MM.1S (cell line): ENCODE measurements around the gene IFI30.

Experiments used
- EZH2 ChIP-seq: fragments of 300-600 bp; sonication (generic); optimal IDR thresholded peaks from 2 replicates; pipeline ENCODE3; 2017; ENCODE audit warnings: low read depth, mild to moderate bottlenecking, antibody characterized with exemption, low read length, mixed read lengths
- EZH2phosphoT487 ChIP-seq: fragments of 300-600 bp; sonication (generic); IDR thresholded peaks from 2 replicates; pipeline ENCODE4 v1.6.1; 2018; ENCODE audit warnings: antibody characterized with exemption, low read length
- TF ChIP-seq, protein P1 (sequence below): fragments of 300-600 bp; sonication (generic); IDR thresholded peaks from 2 replicates; pipeline ENCODE4 v1.5.1; 2016; ENCODE audit warnings: antibody characterized with exemption, low read length, mixed read lengths

DNA sequence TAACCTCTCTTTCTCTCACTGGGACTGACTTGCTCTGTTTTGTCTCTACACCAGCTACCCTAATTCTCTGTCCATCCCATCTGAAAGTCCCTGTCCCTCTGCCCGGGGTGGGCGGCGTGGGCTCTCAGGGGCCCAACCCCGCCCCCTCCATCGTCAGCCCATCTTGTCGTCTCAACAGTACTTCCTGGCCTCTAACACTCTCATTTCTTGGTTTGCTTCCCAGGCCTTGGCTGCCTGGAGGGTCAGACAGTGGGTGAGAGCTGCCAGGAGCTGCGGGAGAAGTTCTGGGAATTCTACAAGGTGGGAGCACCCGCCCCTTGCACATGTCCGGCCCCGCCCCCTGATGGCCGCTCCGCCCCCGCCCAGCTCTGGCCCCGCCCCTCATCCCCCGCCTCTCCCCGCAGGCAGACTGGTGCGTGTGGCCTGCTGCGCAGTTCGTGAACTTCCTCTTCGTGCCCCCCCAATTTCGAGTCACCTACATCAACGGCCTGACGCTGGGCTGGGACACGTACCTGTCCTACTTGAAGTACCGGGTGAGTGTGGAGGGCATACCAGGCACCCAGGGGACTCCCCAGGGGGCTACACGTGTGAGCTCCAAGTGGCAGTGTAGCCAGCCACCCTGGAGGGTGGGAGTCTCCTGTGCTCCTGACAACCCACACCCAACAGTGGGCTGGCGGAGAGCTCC lies 21.1 kb downstream of the IFI30 start:
- TF ChIP-seq, protein P1, sequence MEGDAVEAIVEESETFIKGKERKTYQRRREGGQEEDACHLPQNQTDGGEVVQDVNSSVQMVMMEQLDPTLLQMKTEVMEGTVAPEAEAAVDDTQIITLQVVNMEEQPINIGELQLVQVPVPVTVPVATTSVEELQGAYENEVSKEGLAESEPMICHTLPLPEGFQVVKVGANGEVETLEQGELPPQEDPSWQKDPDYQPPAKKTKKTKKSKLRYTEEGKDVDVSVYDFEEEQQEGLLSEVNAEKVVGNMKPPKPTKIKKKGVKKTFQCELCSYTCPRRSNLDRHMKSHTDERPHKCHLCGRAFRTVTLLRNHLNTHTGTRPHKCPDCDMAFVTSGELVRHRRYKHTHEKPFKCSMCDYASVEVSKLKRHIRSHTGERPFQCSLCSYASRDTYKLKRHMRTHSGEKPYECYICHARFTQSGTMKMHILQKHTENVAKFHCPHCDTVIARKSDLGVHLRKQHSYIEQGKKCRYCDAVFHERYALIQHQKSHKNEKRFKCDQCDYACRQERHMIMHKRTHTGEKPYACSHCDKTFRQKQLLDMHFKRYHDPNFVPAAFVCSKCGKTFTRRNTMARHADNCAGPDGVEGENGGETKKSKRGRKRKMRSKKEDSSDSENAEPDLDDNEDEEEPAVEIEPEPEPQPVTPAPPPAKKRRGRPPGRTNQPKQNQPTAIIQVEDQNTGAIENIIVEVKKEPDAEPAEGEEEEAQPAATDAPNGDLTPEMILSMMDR = no peak
- TF ChIP-seq EZH2 (no peak), EZH2phosphoT487 (no peak)
